Cardiac fibroblast (primary cell): ENCODE measurements around the gene CDH22.

Experiments used
- DNase-seq, 2 donors: peaks; one replicate each; pipeline versions ENCODE4 v3.0.0 to v3.0.0-alpha.2; 2010; ENCODE audit warnings: low read depth in 2 of 2
- H3K4me3 ChIP-seq, 2 donors: replicated peaks in 1 of 2; 1 replicate in 1 of 2; 2 replicates in 1 of 2; pipeline ENCODE4 v1.5.1; 2011; ENCODE audit warnings: low read depth in 2 of 2, low read length in 2 of 2, mild to moderate bottlenecking in 2 of 2, moderate library complexity in 1 of 2
- CTCF ChIP-seq: IDR thresholded peaks from one replicate; pipeline ENCODE4 v1.5.1; 2011; ENCODE audit warnings: low read depth, mild to moderate bottlenecking, low read length, inconsistent platforms

Gene CDH22

GRCh38 chr20:46256293-46256692 lies 52.0 kb downstream of the CDH22 start:
- DNase-seq, result no peak
- TF ChIP-seq CTCF, result no peak
- no peak overlapping the region for H3K4me3 ChIP-seq

GRCh38 chr20:46255440-46256104 lies 52.7 kb downstream of the CDH22 start:
- no peak for TF ChIP-seq CTCF
- H3K4me3 ChIP-seq, result no peak overlapping the region
- peak; percentile 34 to 55 for DNase-seq

- peak in 1 of 2 donors; percentile 5 for DNase-seq
- TF ChIP-seq CTCF, result peak; percentile 38
- H3K4me3 ChIP-seq, result no peak overlapping the region
These were observed 54.9 kb downstream of the CDH22 start for GRCh38 chr20:46253391-46253790.

GRCh38 chr20:46252352-46253091 lies 55.8 kb downstream of the CDH22 start:
- H3K4me3 ChIP-seq, result no peak overlapping the region
- no peak for DNase-seq
- no peak for TF ChIP-seq CTCF

GRCh38 chr20:46251211-46251673 lies 57.1 kb downstream of the CDH22 start:
- TF ChIP-seq CTCF, result no peak
- DNase-seq, result no peak
- no peak overlapping the region for H3K4me3 ChIP-seq

GRCh38 chr20:46250772-46251171 lies 57.5 kb downstream of the CDH22 start:
- H3K4me3 ChIP-seq, result no peak overlapping the region
- DNase-seq, result no peak
- no peak for TF ChIP-seq CTCF
